SK-N-SH treated with all-trans-retinoic acid at 6 μM for 48 hours (cell line): ENCODE measurements around the gene SLC36A3.

Experiments used
- ATAC-seq: fragments of 200-7000 bp; cut with Tn5 transposase; 3 replicates; pipeline ENCODE4 v1.9.1; 2020; ENCODE audit warnings: mild to moderate bottlenecking, moderate library complexity
- ARNTL ChIP-seq: fragments of 450-650 bp; formaldehyde crosslinking; IDR thresholded peaks from 2 replicates; pipeline ENCODE4 v1.5.0; 2020; ENCODE audit warnings: low read depth, mild to moderate bottlenecking, moderate library complexity, borderline replicate concordance
- BACH2 ChIP-seq: fragments of 250-450 bp; sonication (Bioruptor Pico); IDR thresholded peaks from 2 replicates; pipeline ENCODE4 v1.9.0; 2021; ENCODE audit warnings: mild to moderate bottlenecking, borderline replicate concordance
- CREB5 ChIP-seq: fragments of 250-450 bp; sonication (Bioruptor Pico); IDR thresholded peaks from 2 replicates; pipeline ENCODE4 v1.5.1; 2020; ENCODE audit warnings: low read depth, mild to moderate bottlenecking, moderate library complexity
- CSDC2 ChIP-seq: fragments of 250-450 bp; sonication (Bioruptor Pico); IDR thresholded peaks from 2 replicates; pipeline ENCODE4 v1.5.0; 2020; ENCODE audit warnings: mild to moderate bottlenecking, moderate library complexity
- CSRNP3 ChIP-seq: fragments of 250-450 bp; sonication (Bioruptor Pico); IDR thresholded peaks from 2 replicates; pipeline ENCODE4 v1.5.1; 2021; ENCODE audit warnings: mild to moderate bottlenecking, moderate library complexity
- ESRRG ChIP-seq: fragments of 250-450 bp; sonication (Bioruptor Pico); IDR thresholded peaks from 2 replicates; pipeline ENCODE4 v1.6.1; 2021; ENCODE audit warnings: mild to moderate bottlenecking
- GLIS3 ChIP-seq: fragments of 250-450 bp; sonication (Bioruptor Pico); IDR thresholded peaks from 2 replicates; pipeline ENCODE4 v1.5.0; 2020; ENCODE audit warnings: mild to moderate bottlenecking, moderate library complexity
- ISL1 ChIP-seq: fragments of 250-450 bp; sonication (Bioruptor Pico); IDR thresholded peaks from 2 replicates; pipeline ENCODE4 v2.1.2; 2022; ENCODE audit warnings: mild to moderate bottlenecking, moderate library complexity
- OSR1 ChIP-seq: fragments of 250-450 bp; sonication (Bioruptor Pico); IDR thresholded peaks from 2 replicates; pipeline ENCODE4 v1.8.0; 2022; ENCODE audit warnings: moderate library complexity, mild to moderate bottlenecking, inconsistent platforms
- PATZ1 ChIP-seq: fragments of 250-450 bp; sonication (Bioruptor Pico); IDR thresholded peaks from 2 replicates; pipeline ENCODE4 v1.8.0; 2020; ENCODE audit warnings: mild to moderate bottlenecking, moderate library complexity, borderline replicate concordance
- POU6F1 ChIP-seq: fragments of 250-450 bp; sonication (Bioruptor Pico); IDR thresholded peaks from 2 replicates; pipeline ENCODE4 v1.8.0; 2021; ENCODE audit warnings: low read depth, mild to moderate bottlenecking, moderate library complexity, borderline replicate concordance
- PPARA ChIP-seq: fragments of 250-450 bp; sonication (Bioruptor Pico); IDR thresholded peaks from 2 replicates; pipeline ENCODE4 v1.5.0; 2020; ENCODE audit warnings: mild to moderate bottlenecking, borderline replicate concordance
- RARB ChIP-seq: fragments of 250-450 bp; sonication (Bioruptor Pico); IDR thresholded peaks from 2 replicates; pipeline ENCODE4 v1.8.0; 2021; ENCODE audit warnings: mild to moderate bottlenecking, moderate library complexity
- SNAI2 ChIP-seq: fragments of 250-450 bp; sonication (Bioruptor Pico); IDR thresholded peaks from 2 replicates; pipeline ENCODE4 v1.5.0; 2020; ENCODE audit warnings: mild to moderate bottlenecking, moderate library complexity
- TOX ChIP-seq: fragments of 250-450 bp; sonication (Bioruptor Pico); IDR thresholded peaks from 2 replicates; pipeline ENCODE4 v1.8.0; 2021; ENCODE audit warnings: mild to moderate bottlenecking, moderate library complexity, borderline replicate concordance
- ZC3H10 ChIP-seq: fragments of 250-450 bp; sonication (Bioruptor Pico); IDR thresholded peaks from 2 replicates; pipeline ENCODE4 v1.5.1; 2021; ENCODE audit warnings: mild to moderate bottlenecking, moderate library complexity
- ZFP3 ChIP-seq: fragments of 250-450 bp; sonication (Bioruptor Pico); IDR thresholded peaks from 2 replicates; pipeline ENCODE4 v1.5.0; 2020; ENCODE audit warnings: mild to moderate bottlenecking, moderate library complexity
- ZFP30 ChIP-seq: fragments of 450-650 bp; formaldehyde crosslinking; IDR thresholded peaks from 2 replicates; pipeline ENCODE4 v1.5.0; 2022; ENCODE audit warnings: mild to moderate bottlenecking, moderate library complexity
- ZNF565 ChIP-seq: fragments of 450-650 bp; formaldehyde crosslinking; conservative IDR thresholded peaks from 2 replicates; pipeline ENCODE4 v1.5.0; 2020; ENCODE audit warnings: low read depth, mild to moderate bottlenecking, moderate library complexity
- ZNF70 ChIP-seq: fragments of 450-650 bp; formaldehyde crosslinking; IDR thresholded peaks from 2 replicates; pipeline ENCODE4 v1.5.0; 2020; ENCODE audit warnings: mild to moderate bottlenecking, moderate library complexity
- ZNF8 ChIP-seq: fragments of 450-650 bp; formaldehyde crosslinking; IDR thresholded peaks from 2 replicates; pipeline ENCODE4 v1.5.0; 2020; ENCODE audit warnings: mild to moderate bottlenecking, moderate library complexity

The SLC36A3 gene

DNA sequence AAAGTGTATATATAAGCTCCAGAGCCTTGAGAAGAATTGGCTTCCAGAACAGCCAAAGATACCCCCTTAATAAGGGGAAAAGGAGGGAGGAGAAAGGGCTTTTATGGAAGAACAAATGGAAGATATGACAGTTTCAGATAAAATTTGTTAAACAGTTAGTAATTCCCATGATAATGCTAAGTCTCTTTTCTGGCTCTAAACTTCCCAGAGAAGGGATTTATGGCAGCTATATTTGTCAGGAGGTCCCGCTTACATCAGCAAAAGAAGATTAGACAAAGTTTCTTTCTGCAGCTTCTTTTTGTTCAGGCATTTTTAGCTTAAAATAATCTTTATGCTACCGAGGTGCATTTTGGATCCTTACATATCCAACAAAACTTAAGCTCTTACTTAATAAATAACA lies 14.3 kb upstream of the SLC36A3 start (continued):
- TF ChIP-seq PATZ1 = no peak
- no peak for TF ChIP-seq GLIS3 (CRISPR knock-in tag)
- no peak for TF ChIP-seq POU6F1 (CRISPR knock-in tag)
- no peak for TF ChIP-seq ZNF70
- TF ChIP-seq CSRNP3 (CRISPR knock-in tag) = no peak
- TF ChIP-seq CSDC2 (CRISPR knock-in tag) = no peak
- no peak for TF ChIP-seq ESRRG (CRISPR knock-in tag)

GRCh38 chr5:151315998-151316597 lies 12.5 kb upstream of the SLC36A3 start:
- peak; percentile 97 for ATAC-seq
- TF ChIP-seq CSDC2 (CRISPR knock-in tag) = no peak

GRCh38 chr5:151313357-151313756 lies 9.8 kb upstream of the SLC36A3 start:
- TF ChIP-seq ZFP30 (CRISPR knock-in tag) (no peak), ZNF8 (no peak), ZNF565 (CRISPR knock-in tag) (no peak), ZFP3 (no peak), PATZ1 (no peak), CSDC2 (CRISPR knock-in tag) (no peak), SNAI2 (CRISPR knock-in tag) (no peak), POU6F1 (CRISPR knock-in tag) (no peak), OSR1 (no peak), ZC3H10 (CRISPR knock-in tag) (no peak), ZNF70 (no peak), PPARA (CRISPR knock-in tag) (no peak), BACH2 (CRISPR knock-in tag) (no peak), ISL1 (CRISPR knock-in tag) (no peak), ARNTL (no peak), TOX (no peak), CSRNP3 (CRISPR knock-in tag) (no peak), CREB5 (CRISPR knock-in tag) (no peak), ESRRG (CRISPR knock-in tag) (no peak), RARB (CRISPR knock-in tag) (no peak)
- ATAC-seq = no peak
